B cell (primary cell): ENCODE data around the gene MRNIP. TPM values are rescaled to one million over a fixed set of nuclear protein-coding genes. Genes with fewer than 3 reads are reported as not detected.
A peak's percentile ranks its signal among the peaks of the same experiment; 100 is the strongest.

Experiments
- ATAC-seq: fragments of 200-7000 bp; cut with Tn5 transposase; one replicate; pipeline ENCODE4 v1.10.0; 2021; ENCODE audit warnings: low read depth, mild to moderate bottlenecking, moderate number of reproducible peaks, moderate library complexity
- CTCF ChIA-PET: fragments of 350-600 bp; sonication (Branson Sonifier 250); formaldehyde crosslinking; loops from one replicate; lab custom pipeline; 2021; ENCODE audit warnings: antibody characterized with exemption, inconsistent platforms; lab: Charles Lee
- POLR2A ChIA-PET: fragments of 350-600 bp; sonication (Branson Sonifier 250); formaldehyde crosslinking; loops from one replicate; lab custom pipeline; 2021; ENCODE audit warnings: antibody characterized with exemption; lab: Charles Lee
- DNase-seq: peaks from one replicate; pipeline ENCODE4 v3.0.0; 2013
- H2AFZ ChIP-seq: 2 replicates; pipeline ENCODE4 v1.6.1; 2012; ENCODE audit warnings: mild to moderate bottlenecking, low read depth, low read length; ENCODE audit not compliant: insufficient read depth, poor library complexity, severe bottlenecking
- H3K27ac ChIP-seq, 2 donors: 1 replicate in 1 of 2; 2 replicates in 1 of 2; pipeline ENCODE4 v1.5.1; 2012 to 2013; ENCODE audit warnings: low read length in 2 of 2, mild to moderate bottlenecking in 2 of 2, moderate library complexity in 1 of 2
- H3K27me3 ChIP-seq, 4 experiments: fragments of 200-600 bp in 1 of 4; sonication (generic) in 1 of 4; replicated peaks in 1 of 4; 1 replicate in 2 of 4; 2 replicates in 2 of 4; pipeline versions ENCODE4 v1.6.1 to v1.7.0; 2013 to 2016; ENCODE audit warnings: low read length in 3 of 4, mild to moderate bottlenecking in 2 of 4, mixed read lengths in 1 of 4, moderate library complexity in 1 of 4; ENCODE audit not compliant: insufficient read depth in 4 of 4, control insufficient read depth in 3 of 4; ENCODE audit errors: control extremely low read depth in 1 of 4
- H3K36me3 ChIP-seq, 2 experiments: replicated peaks in 1 of 2; 1 replicate in 1 of 2; 2 replicates in 1 of 2; pipeline versions ENCODE4 v1.6.1 to v1.7.1; 2013; ENCODE audit warnings: low read length in 1 of 2; ENCODE audit not compliant: insufficient read depth in 2 of 2, control insufficient read depth in 1 of 2; ENCODE audit errors: control extremely low read depth in 1 of 2, extremely low read depth in 1 of 2
- H3K4me1 ChIP-seq, 2 donors: fragments of 200-600 bp in 1 of 2; sonication (generic) in 1 of 2; 1 replicate in 1 of 2; 2 replicates in 1 of 2; pipeline versions ENCODE4 v1.5.1 to v1.6.1; 2013 to 2017; ENCODE audit warnings: low read length in 2 of 2; ENCODE audit not compliant: control insufficient read depth in 2 of 2, insufficient read depth in 2 of 2
- H3K4me2 ChIP-seq: replicated peaks from 2 replicates; pipeline ENCODE3; 2012; ENCODE audit warnings: mild to moderate bottlenecking, low read depth, low read length; ENCODE audit not compliant: poor library complexity, severe bottlenecking
- H3K4me3 ChIP-seq, 5 experiments: fragments of 200-600 bp in 1 of 5; sonication (generic) in 1 of 5; 1 replicate in 3 of 5; 2 replicates in 2 of 5; pipeline versions ENCODE4 v1.5.1 to v1.7.0; 2011 to 2016; ENCODE audit warnings: low read length in 4 of 5, mild to moderate bottlenecking in 4 of 5, low read depth in 2 of 5, control low read depth in 1 of 5, moderate library complexity in 1 of 5; ENCODE audit not compliant: insufficient read depth in 1 of 5; ENCODE audit errors: control extremely low read depth in 1 of 5, extremely low read depth in 1 of 5
- H3K79me2 ChIP-seq: fragments of 200-600 bp; sonication (generic); one replicate; pipeline ENCODE4 v1.6.0; 2016; ENCODE audit warnings: low read length; ENCODE audit not compliant: control insufficient read depth, insufficient read depth
- H3K9ac ChIP-seq: fragments of 200-600 bp; sonication (generic); 2 replicates; pipeline ENCODE4 v1.6.1; 2017; ENCODE audit warnings: mild to moderate bottlenecking, low read length, moderate library complexity
- H3K9me3 ChIP-seq, 3 donors: one replicate each; pipeline versions ENCODE4 v1.6.1 to v1.7.1; 2013; ENCODE audit warnings: low read length in 2 of 3; ENCODE audit not compliant: control insufficient read depth in 2 of 3, insufficient read depth in 1 of 3; ENCODE audit errors: control extremely low read depth in 1 of 3
- H4K20me1 ChIP-seq: 2 replicates; pipeline ENCODE4 v1.6.0; 2012; ENCODE audit warnings: mild to moderate bottlenecking, low read length; ENCODE audit not compliant: insufficient read depth, control insufficient read depth, poor library complexity, severe bottlenecking
- H3K27ac Mint-ChIP-seq: one replicate; pipeline ENCODE4 v1.8.0; 2021; ENCODE audit warnings: mixed read lengths
- H3K27me3 Mint-ChIP-seq: one replicate; pipeline ENCODE4 v1.8.0; 2021; ENCODE audit warnings: mixed read lengths
- H3K4me1 Mint-ChIP-seq: one replicate; pipeline ENCODE4 v1.8.0; 2021; ENCODE audit warnings: mixed read lengths
- H3K4me3 Mint-ChIP-seq: one replicate; pipeline ENCODE4 v1.8.0; 2021; ENCODE audit warnings: mixed read lengths
- H3K9me3 Mint-ChIP-seq: one replicate; pipeline ENCODE4 v1.8.0; 2022; ENCODE audit warnings: mixed read lengths; ENCODE audit not compliant: insufficient read depth
- CTCF ChIP-seq: fragments of 200-600 bp; IDR thresholded peaks from one replicate; pipeline ENCODE4 v1.8.0; 2022; ENCODE audit warnings: antibody characterized with exemption, mild to moderate bottlenecking
- EZH2 ChIP-seq: IDR thresholded peaks from 2 replicates; pipeline ENCODE4 v1.6.1; 2012; ENCODE audit warnings: borderline replicate concordance, low read depth, mild to moderate bottlenecking, moderate library complexity, low read length; ENCODE audit not compliant: insufficient read depth, poor library complexity, severe bottlenecking
- WGBS: methylation state at CpG from one replicate; pipeline ENCODE4 v1.1.5; 2013; ENCODE audit warnings: missing lambda C conversion rate; ENCODE audit not compliant: insufficient coverage; 5-methylcytosine and 5-hydroxymethylcytosine counted together
- intact Hi-C: fragments of 100-400 bp; cut with micrococcal nuclease; formaldehyde crosslinking; loops from one replicate; pipeline ENCODE4 v1.10.0; 2022
- polyA plus RNA-seq: library from polyadenylated mRNA; depleted of rRNA; stranded (reverse); fragments of >200 nt; gene quantifications from 2 replicates; pipeline ENCODE4 v1.2.3, GENCODE V29; 2012
- total RNA-seq, 2 donors: library from RNA; stranded (reverse); fragments of 120-200 nt in 1 of 2; gene quantifications; 1 replicate in 1 of 2; 2 replicates in 1 of 2; pipeline versions ENCODE4 v1.2.3 to v1.2.4, GENCODE V29; 2013 to 2022

The MRNIP gene
- total and polyA plus RNA-seq, 2 donors (not counting 1 experiment from before 2014, with no cell fraction given): 152 to 178 TPM

DNA sequence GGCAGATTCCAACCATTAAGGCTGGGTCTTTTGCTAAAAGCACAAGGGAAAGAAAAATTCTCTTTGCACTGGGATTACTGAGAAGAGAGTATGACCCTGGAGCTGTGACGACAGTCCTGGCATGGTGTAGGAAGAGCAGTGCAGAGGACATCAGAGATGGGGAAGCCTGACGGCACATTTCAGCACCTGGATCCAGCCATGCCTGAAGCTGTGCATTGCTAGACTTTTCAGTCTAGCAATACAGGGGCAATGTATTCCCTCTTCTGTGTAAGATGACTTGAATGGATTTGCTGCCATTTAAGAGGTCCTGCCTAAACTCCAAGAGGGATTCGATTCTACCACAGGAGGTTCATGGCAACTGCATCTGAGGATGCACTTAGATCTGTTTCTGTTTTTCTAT, 12.3 kb upstream of the MRNIP start:
- 97% methylated on average over 3 of the region's 3 CpGs for whole genome bisulfite sequencing
- TF ChIP-seq CTCF (no peak), EZH2 (no peak)
- no peaks in the 10 kb centered on the region for H3K9me3 ChIP-seq
- DNase-seq (no peak), ATAC-seq (no peak)
- no peak overlapping the region for H2AFZ ChIP-seq
- Mint-ChIP-seq H3K4me1 (peaks cover 2% of the 10 kb centered on the region), H3K4me3 (no peak overlapping the region), H3K27me3 (no peaks in the 10 kb centered on the region), H3K9me3 (no peaks in the 10 kb centered on the region), H3K27ac (no peak overlapping the region)
- H3K27ac ChIP-seq: no peak overlapping the region
- ChIA-PET CTCF (interaction anchor here (1.1 kb wide), 2 partner anchors 69 to 102 kb away, joined by 3 read pairs; no protein-coding TSS in a partner anchor), POLR2A (no interaction called here)
- H3K36me3 ChIP-seq: peaks cover 1 to 57% of the 10 kb centered on the region in 2 experiments
- no peak overlapping the region for H3K4me2 ChIP-seq
- no peak overlapping the region for H3K4me3 ChIP-seq
- intact Hi-C loops: no loop called here
- H3K27me3 ChIP-seq: no peaks in the 10 kb centered on the region
- H4K20me1 ChIP-seq: no peaks in the 10 kb centered on the region
- no peaks in the 10 kb centered on the region for H3K4me1 ChIP-seq
- H3K9ac ChIP-seq: no peak overlapping the region
- H3K79me2 ChIP-seq: no peaks in the 10 kb centered on the region

DNA sequence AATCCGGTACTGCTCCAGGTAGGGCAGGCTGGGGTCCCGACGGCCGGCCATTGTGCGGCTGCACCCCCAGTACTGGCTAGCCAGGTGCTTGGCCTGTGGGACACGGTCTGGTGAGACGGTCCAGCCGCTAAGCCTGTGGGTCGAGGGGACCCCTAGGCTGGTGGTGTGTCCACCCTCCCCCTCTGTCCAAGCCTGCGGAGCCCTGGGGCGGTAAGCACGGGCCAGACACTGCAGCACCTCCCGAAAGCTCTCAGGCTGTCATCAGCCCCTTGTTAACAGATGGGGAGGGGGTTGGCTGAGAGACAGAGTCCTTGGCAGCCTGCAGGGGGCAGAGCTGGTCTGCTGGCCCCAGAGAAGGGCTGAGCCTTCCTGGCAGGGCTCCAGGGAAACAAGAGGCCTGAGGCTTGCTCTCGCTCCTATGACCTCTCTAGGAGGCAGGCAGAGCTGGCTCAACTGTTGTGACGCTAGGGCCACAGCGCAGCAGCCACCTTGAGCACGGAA, 11.8 kb upstream of the MRNIP start:
- Mint-ChIP-seq H3K4me3 (no peak overlapping the region), H3K27ac (no peak overlapping the region), H3K27me3 (no peaks in the 10 kb centered on the region), H3K9me3 (no peaks in the 10 kb centered on the region), H3K4me1 (peaks cover 2% of the 10 kb centered on the region)
- DNase-seq (peak; percentile 27), ATAC-seq (no peak)
- TF ChIP-seq CTCF: no peak
- intact Hi-C loops: no loop called here
- Histone ChIP-seq H3K4me3 (no peak overlapping the region), H2AFZ (no peak overlapping the region), H3K9ac (no peak overlapping the region), H3K79me2 (no peaks in the 10 kb centered on the region), H3K36me3 (peaks cover 1 to 55% of the 10 kb centered on the region in 2 experiments), H4K20me1 (no peaks in the 10 kb centered on the region), H3K4me1 (no peaks in the 10 kb centered on the region), H3K27ac (no peak overlapping the region), H3K9me3 (no peaks in the 10 kb centered on the region), H3K4me2 (no peak overlapping the region), H3K27me3 (no peaks in the 10 kb centered on the region)
- ChIA-PET CTCF (interaction anchor here (1.1 kb wide), 2 partner anchors 68 to 103 kb away, joined by 3 read pairs; no protein-coding TSS in a partner anchor), POLR2A (no interaction called here)
- WGBS: 98% methylated on average over 17 of the region's 17 CpGs
